HG03575 (cell line): ENCODE results near the gene INSR.
"Not testable (repeated sequence)": the region's sequence is repeated elsewhere in the genome, so short reads cannot be mapped to it uniquely, and the experiment has no call there.

Experiments
- ATAC-seq: cut with Tn5 transposase; IDR thresholded peaks from one replicate; pipeline ENCODE4 v1.9.1; 2021; ENCODE audit not compliant: unreplicated experiment, insufficient number of reproducible peaks, low FRiP score; ENCODE audit errors: extremely low read depth

Gene INSR

DNA sequence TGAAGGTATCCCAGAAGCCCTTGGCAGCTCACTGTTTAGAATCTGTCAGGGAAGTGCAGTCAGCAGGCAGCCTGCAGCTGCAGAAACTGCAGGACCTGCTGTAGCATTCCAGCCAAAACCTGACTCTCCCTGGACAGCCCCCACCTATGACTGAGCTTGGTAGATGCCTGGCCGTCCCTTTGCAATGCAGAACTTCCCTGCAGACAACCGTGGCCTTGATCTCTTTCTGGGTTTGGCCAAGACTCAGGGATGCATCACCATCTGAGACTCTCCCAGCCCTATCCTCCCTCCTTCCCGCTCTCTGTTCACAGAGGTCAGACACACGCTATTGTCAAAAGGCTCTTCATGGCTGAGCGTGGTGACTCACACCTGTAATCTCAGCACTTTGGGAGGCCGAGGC is 125.3 kb downstream of the INSR start:
- no peak for ATAC-seq

DNA sequence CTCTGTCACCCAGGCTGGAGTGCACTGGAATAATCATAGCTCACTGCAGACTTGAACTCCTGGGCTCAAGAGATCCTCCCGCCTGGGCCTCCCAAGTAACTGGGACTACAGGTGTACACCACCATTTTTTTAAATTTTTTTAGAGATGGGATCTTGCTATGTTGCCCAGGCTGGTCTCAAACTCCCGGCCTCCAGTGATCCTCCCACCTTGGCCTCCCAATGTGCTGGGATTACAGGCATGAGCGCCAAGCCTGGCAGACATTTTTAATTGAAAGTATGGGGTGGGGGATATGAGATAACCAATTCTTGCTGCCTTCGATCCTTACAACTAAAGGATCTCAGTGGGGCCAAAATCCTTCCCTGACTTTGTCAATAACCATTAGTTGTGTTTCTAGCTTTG is 132.9 kb downstream of the INSR start:
- no peak for ATAC-seq

DNA sequence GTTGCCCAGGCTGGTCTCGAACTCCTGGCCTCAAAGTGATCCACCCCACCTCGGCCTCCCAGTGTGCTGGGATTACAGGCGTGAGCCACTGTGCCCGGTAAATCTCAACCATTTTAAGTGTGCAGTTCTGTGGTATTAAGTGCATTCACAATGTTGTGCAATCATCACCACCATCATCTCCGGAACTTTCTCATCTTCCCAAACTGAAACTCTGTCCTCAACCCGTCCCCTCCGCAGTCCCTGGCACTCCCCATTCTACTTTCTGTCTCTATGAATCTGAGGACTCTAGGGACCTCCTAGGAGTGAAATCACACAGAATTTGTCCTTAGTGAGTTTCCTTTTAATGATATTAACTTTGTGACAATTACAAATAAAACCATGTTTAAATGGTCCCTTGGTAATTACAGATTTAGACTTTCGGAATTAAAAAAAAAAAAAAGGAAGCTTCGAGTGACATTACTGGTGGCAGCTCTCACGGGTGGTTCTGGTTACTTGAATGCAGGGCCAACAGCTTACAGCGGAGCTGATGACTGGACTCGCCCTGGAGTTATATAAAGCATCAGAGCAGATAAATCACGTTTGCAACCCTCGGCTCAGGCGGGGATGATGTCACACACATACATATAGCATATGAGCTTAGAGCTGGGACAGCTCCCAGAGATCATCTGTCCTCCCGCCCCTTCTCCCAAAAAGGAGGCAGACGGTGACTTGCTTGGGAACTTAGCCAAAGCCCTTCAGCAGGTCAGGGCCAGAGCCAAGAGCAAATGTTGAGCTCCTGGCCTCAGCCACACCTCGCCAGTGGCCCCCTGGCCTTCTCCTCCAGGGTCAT is 134.9 kb downstream of the INSR start:
- ATAC-seq: no peak

DNA sequence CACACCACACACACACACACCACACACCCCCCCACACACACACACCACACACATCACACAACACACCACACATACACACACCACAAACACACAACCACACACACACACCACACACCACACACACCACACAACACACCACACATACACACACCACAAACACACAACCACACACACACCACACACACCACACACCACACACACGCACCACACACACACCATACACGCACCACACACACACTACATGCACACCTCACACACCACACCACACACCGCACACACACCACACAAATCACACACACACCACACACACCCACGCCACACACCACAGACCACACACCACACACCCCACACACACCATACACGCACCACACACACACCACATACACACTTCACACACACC is 141.2 kb downstream of the INSR start:
- ATAC-seq: no peak

DNA sequence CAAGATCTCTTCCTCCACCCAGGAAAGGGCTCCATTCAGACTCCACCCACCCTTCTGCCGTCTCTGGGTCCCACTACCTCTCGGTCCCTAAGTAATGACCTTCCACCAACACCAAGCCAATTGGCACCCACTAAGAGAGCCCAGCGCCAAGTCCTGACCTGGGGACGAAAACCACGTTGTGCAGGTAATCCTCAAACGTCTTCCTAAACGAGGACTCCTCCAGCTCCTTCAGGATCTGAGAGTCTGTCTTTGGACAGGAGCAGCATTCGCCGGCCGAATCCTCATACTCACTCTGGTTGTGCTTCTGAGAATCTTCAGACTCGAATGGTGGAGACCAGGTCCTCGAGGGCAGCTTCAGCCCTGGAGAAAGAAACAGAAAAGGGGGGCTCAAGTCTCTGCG is 141.6 kb downstream of the INSR start:
- ATAC-seq: no peak

DNA sequence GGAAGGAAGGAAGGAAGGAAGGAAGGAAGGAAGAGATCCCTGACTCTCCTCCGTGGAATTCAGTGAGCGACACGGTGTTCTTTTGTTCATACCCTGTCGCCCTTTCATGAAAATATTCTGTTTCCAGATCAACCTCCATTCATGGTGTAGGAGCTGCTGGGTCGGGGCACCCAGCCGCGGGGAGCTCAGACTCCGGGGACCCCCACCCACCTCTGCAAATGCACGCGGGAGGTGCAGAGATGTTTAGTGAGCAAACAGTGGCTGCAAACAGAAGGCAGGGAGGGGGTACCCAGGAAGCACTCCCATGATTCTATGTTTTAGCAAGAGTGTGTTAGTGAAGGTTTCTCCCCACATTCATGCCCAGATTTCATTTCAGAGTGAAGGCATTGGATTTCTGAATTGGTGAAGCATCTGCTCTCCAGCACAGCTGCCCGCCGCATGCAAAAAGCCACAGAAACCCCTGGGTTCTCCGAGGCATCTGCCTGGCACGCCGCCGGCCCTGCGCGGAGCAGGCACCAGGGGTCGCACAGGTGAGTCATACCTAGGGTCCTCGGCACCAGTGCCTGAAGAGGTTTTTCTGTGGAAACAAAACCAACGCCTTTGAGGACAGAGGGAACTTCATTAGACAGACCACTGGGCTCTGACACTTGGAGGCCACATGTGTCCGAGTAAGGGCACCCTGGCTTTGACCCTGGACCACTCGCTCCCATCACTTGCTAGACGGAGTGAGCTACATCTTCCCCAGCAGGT is 144.1 kb downstream of the INSR start:
- ATAC-seq: no peak

DNA sequence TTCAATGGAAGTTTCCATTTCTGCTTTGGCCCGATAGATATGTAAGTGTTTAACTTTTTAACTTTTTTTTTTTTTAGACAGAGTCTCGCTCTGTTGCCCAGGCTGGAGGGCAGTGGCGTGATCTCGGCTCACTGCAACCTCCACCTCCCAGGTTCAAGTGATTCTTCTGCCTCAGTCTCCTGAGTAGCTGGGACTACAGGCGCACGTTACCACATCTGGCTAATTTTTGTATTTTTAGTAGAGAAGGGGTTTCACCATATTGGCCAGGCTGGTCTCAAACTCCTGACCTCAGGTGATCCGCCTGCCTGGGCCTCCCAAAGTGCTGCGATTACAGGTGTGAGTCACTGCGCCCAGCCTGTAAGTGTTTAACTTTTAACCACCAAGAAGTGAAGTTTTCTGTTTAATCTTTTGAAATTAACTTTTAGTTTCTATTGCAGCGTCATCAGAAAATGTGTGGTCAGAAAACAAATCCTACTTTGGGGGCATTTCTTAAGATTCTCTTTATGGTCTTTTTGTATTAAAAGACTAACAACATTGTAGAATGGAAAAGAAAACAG is 147.0 kb downstream of the INSR start:
- ATAC-seq: not testable (repeated sequence)

- not testable (repeated sequence) for ATAC-seq
Measured at GRCh38 chr19:7146086-7146485, 148.1 kb downstream of the INSR start.

- no peak for ATAC-seq
Measured at GRCh38 chr19:7145494-7145893, 148.7 kb downstream of the INSR start.

GRCh38 chr19:7142771-7143170 is 151.4 kb downstream of the INSR start:
- no peak for ATAC-seq

- no peak for ATAC-seq
Measured at GRCh38 chr19:7140137-7140536, 154.1 kb downstream of the INSR start.

DNA sequence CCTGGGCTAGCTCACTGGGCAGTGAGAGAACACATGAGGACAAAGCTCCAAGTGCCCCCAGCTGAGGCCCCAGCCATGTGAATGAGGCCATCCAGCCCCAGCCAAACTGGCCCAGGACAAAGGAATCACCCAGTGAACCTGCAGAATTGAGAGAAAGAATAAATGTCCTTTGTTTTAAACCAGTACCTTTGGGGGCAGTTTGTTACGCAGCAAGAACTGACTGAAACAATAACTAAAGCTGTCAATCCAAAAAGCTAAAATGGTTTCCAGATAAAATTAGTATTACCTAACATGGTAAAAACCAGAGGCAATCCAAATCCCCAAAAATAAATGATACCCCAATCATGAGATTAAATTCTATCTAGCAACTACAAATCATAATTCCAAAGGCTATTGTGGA is 155.1 kb downstream of the INSR start:
- no peak for ATAC-seq

DNA sequence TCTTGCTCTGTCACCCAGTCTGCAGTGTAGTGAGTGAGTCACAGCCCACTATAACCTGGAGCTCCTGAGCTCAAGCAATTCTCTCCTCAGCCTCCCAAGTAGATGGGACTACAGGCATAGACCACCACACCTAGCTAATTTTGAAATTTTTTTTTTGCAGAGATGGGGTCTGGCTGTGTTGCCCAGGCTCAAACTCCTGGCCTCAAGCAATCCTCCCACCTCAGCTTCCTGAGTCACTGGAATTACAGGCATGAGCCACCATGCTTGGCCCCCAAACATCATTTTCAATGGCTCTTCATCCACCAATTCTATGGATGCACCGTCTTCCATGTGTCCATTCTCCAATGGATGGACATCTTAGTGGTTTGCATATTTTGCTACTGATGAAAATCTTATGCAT is 155.8 kb downstream of the INSR start:
- no peak for ATAC-seq

- ATAC-seq: no peak
Measured at GRCh38 chr19:7137120-7137519, 157.1 kb downstream of the INSR start.

- no peak for ATAC-seq
Measured at GRCh38 chr19:7132054-7132453, 162.2 kb downstream of the INSR start.

- ATAC-seq: no peak
Measured at GRCh38 chr19:7130043-7130442, 164.2 kb downstream of the INSR start.

DNA sequence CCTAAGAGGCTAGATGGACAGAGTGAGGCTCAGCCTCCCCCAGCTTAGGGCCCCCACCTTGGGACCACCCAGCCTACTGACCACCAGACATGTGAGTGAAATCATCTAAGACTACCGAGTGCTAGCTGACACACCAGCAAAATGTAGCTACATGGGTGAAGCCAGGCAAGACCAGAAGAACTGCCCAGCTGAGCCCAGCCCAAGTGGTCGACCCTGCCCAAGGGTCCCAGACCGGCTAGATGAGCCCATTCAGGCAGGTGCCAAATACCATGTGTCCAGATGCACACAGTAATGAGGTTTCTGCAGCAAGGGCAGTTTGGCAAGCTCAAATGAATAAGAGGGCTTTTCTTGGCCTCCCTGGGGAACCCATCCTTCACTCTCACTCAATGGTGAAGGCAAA is 168.1 kb downstream of the INSR start:
- ATAC-seq: no peak

DNA sequence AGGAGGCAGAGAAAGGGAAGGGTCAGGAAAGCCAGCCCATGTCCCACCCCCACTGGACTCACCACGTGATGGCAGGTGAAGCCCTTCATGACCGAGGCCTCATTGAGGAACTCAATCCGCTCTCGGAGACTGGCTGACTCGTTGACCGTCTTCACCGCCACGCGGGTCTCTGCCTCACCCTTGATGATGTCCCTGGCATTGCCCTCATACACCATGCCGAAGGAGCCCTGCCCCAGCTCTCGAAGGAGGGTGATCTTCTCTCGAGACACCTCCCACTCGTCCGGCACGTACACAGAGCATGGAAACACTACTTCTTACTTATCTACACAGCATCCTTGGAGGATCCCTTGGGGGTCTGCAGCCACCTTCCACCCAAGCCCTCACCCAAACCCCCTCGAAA is 169.0 kb downstream of the INSR start:
- no peak for ATAC-seq

DNA sequence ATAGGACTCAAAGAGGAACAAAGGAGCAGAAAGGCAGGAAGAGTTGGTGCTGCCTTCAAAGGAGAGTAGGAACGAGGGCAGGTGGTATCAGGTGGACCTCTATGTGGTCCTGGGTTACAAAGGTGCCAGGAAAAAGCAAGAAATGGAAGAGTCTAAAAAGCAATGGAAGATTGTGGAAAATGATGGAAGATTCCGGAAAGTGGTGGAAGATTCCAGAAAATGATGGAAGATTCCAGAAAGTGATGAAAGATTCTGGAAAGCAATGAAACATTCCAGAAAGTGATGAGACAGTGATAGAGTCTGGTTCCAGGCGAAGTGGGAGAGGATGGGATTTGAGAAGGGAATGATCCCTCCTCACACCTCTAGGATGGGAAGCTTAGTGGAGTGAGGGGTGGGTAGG is 169.4 kb downstream of the INSR start:
- ATAC-seq: no peak

- no peak for ATAC-seq
Measured at GRCh38 chr19:7122701-7123100, 171.5 kb downstream of the INSR start.
